Smooth muscle cell (in vitro differentiated cells): Measurements from ENCODE around the gene SMIM5. TPM values are rescaled to one million over a fixed set of nuclear protein-coding genes. Genes with fewer than 3 reads are reported as not detected.
"Not testable (repeated sequence)": the region's sequence is repeated elsewhere in the genome, so short reads cannot be mapped to it uniquely, and the experiment has no call there.

Experiments
- DNase-seq: peaks from one replicate; lab custom pipeline; 2025; ENCODE audit not compliant: unreplicated experiment; lab: John Stamatoyannopoulos, UW
- H2AFZ ChIP-seq: fragments of 200-600 bp; sonication (generic); 2 replicates; pipeline ENCODE4 v1.6.0; 2016; ENCODE audit warnings: antibody characterized with exemption, low read depth, mild to moderate bottlenecking
- H3F3A ChIP-seq: fragments of 200-600 bp; sonication (generic); 2 replicates; pipeline ENCODE4 v1.6.0; 2017; ENCODE audit warnings: antibody characterized with exemption, low read depth
- H3K27ac ChIP-seq: fragments of 200-600 bp; sonication (generic); 2 replicates; pipeline ENCODE4 v1.5.1; 2016; ENCODE audit warnings: low read depth, mild to moderate bottlenecking
- H3K27me3 ChIP-seq: fragments of 200-600 bp; sonication (generic); 2 replicates; pipeline ENCODE4 v1.6.1; 2016; ENCODE audit warnings: low read depth, mild to moderate bottlenecking
- H3K36me3 ChIP-seq: fragments of 200-600 bp; sonication (generic); 2 replicates; pipeline ENCODE4 v1.5.1; 2016; ENCODE audit warnings: low read depth
- H3K4me1 ChIP-seq: fragments of 200-600 bp; sonication (generic); 2 replicates; pipeline ENCODE4 v1.5.1; 2016; ENCODE audit warnings: low read depth
- H3K4me2 ChIP-seq: fragments of 200-600 bp; sonication (generic); 2 replicates; pipeline ENCODE4 v1.6.0; 2016; ENCODE audit warnings: mild to moderate bottlenecking
- H3K4me3 ChIP-seq: fragments of 200-600 bp; sonication (generic); 2 replicates; pipeline ENCODE4 v1.5.1; 2016; ENCODE audit warnings: mild to moderate bottlenecking
- H3K79me2 ChIP-seq: fragments of 200-600 bp; sonication (generic); 2 replicates; pipeline ENCODE4 v1.6.0; 2016; ENCODE audit warnings: low read depth, mild to moderate bottlenecking
- H3K9ac ChIP-seq: fragments of 200-600 bp; sonication (generic); 2 replicates; pipeline ENCODE4 v1.6.0; 2016; ENCODE audit warnings: low read depth
- H3K9me3 ChIP-seq: fragments of 200-600 bp; sonication (generic); replicated peaks from 2 replicates; pipeline ENCODE4 v1.5.1; 2016; ENCODE audit warnings: low read depth
- H4K20me1 ChIP-seq: fragments of 200-600 bp; sonication (generic); 2 replicates; pipeline ENCODE4 v1.6.0; 2016; ENCODE audit warnings: low read depth
- WGBS: methylation state at CpG from one replicate; pipeline ENCODE4 v1.1.7; 2016; ENCODE audit warnings: low lambda C conversion rate; 5-methylcytosine and 5-hydroxymethylcytosine counted together
- polyA plus RNA-seq: library from polyadenylated mRNA; unstranded; fragments of >200 nt; fragmentation: Nextera tagmentation; extraction: Ambion mirVana; gene quantifications from 2 replicates; pipeline ENCODE4 v1.2.1, GENCODE V29; 2016
- total RNA-seq: library from RNA; depleted of rRNA; stranded (reverse); fragments of >200 nt; gene quantifications from 2 replicates; pipeline ENCODE4 v1.2.3, GENCODE V29; 2014
- TF ChIP-seq, protein P1 (sequence below): fragments of 200-600 bp; sonication (generic); IDR thresholded peaks from 2 replicates; pipeline ENCODE4 v1.5.1; 2017; ENCODE audit warnings: borderline replicate concordance, mild to moderate bottlenecking, antibody characterized with exemption; ENCODE audit not compliant: insufficient read depth, poor library complexity, severe bottlenecking

SMIM5 gene
- total and polyA plus RNA-seq, 2 experiments from 2014 or later: 0.13 to 0.80 TPM

DNA sequence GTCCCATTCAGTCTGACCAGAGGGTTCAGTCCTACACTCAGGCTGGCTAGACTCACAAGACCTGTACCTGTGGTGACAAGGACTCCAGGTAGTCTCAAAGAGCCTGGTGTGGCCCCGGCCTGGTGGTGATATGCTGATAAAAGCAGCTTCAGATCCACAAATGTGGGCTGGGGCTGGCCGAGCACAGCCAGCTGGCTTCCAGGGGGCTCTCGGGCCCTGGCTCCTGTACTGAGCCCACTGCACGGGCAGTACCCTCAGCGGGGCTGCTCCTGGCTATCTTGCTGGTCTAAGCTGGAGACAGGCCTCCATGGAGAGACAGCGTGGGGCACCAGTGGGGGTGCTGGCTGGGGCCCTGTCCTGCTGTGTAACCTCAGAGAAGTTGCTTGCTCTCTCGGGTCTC lies 4.3 kb downstream of the SMIM5 start:
- no peak for DNase-seq
- Histone ChIP-seq H3F3A (no peaks in the 10 kb centered on the region), H3K4me1 (peaks cover 25% of the 10 kb centered on the region), H3K4me2 (no peak overlapping the region), H3K9me3 (no peaks in the 10 kb centered on the region), H3K36me3 (no peaks in the 10 kb centered on the region), H3K27ac (no peak overlapping the region), H3K27me3 (no peaks in the 10 kb centered on the region), H2AFZ (no peak overlapping the region), H3K9ac (no peak overlapping the region), H3K4me3 (no peak overlapping the region), H3K79me2 (no peaks in the 10 kb centered on the region), H4K20me1 (peaks cover 5% of the 10 kb centered on the region)
- TF ChIP-seq, protein P1, sequence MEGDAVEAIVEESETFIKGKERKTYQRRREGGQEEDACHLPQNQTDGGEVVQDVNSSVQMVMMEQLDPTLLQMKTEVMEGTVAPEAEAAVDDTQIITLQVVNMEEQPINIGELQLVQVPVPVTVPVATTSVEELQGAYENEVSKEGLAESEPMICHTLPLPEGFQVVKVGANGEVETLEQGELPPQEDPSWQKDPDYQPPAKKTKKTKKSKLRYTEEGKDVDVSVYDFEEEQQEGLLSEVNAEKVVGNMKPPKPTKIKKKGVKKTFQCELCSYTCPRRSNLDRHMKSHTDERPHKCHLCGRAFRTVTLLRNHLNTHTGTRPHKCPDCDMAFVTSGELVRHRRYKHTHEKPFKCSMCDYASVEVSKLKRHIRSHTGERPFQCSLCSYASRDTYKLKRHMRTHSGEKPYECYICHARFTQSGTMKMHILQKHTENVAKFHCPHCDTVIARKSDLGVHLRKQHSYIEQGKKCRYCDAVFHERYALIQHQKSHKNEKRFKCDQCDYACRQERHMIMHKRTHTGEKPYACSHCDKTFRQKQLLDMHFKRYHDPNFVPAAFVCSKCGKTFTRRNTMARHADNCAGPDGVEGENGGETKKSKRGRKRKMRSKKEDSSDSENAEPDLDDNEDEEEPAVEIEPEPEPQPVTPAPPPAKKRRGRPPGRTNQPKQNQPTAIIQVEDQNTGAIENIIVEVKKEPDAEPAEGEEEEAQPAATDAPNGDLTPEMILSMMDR: no peak
- 95% methylated on average over 7 of the region's 7 CpGs for WGBS

DNA sequence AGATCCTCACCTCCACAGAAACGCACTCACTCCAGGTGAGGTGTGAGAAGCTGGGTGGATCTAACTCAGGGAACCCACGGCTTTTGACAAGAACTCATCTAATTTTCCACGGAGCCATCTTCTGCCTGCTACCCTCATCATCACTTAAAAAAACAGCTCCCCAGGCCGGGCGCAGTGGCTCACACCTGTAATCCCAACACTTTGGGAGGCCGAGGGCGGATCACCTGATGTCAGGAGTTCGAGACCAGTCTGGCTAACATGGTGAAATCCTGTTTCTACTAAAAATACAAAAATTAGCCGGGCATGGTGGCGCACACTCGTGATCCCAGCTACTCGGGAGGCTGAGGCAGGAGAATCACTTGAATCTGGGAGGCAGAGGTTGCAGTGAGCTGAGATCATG lies 4.8 kb downstream of the SMIM5 start:
- DNase-seq, H3K4me3 ChIP-seq, H2AFZ ChIP-seq, H3K9me3 ChIP-seq, H3F3A ChIP-seq, H3K27ac ChIP-seq, H3K9ac ChIP-seq, H3K27me3 ChIP-seq, H4K20me1 ChIP-seq, H3K4me2 ChIP-seq, H3K36me3 ChIP-seq, H3K79me2 ChIP-seq: not testable (repeated sequence)
- peaks cover 25% of the 10 kb centered on the region for H3K4me1 ChIP-seq
- 96% methylated on average over 12 of the region's 12 CpGs for WGBS

- H3K27me3 ChIP-seq: no peaks in the 10 kb centered on the region
- no peak overlapping the region for H2AFZ ChIP-seq
- WGBS: 96% methylated on average over 13 of the region's 13 CpGs
Observed at GRCh38 chr17:75638893-75639292, 5.7 kb downstream of the SMIM5 start.

GRCh38 chr17:75639327-75639726 lies 6.1 kb downstream of the SMIM5 start:
- no peak for DNase-seq
- H3K4me3 ChIP-seq: no peak overlapping the region
- 100% methylated on average over 1 of the region's 3 CpGs for WGBS
- H4K20me1 ChIP-seq: peaks cover 2% of the 10 kb centered on the region
- H3K4me2 ChIP-seq: no peak overlapping the region
- no peaks in the 10 kb centered on the region for H3F3A ChIP-seq
- H3K27ac ChIP-seq: no peak overlapping the region
- peaks cover 13% of the 10 kb centered on the region for H3K4me1 ChIP-seq
- H3K9me3 ChIP-seq: no peaks in the 10 kb centered on the region
- no peak overlapping the region for H2AFZ ChIP-seq
- H3K79me2 ChIP-seq: no peaks in the 10 kb centered on the region
- no peak overlapping the region for H3K9ac ChIP-seq
- H3K36me3 ChIP-seq: no peaks in the 10 kb centered on the region
- TF ChIP-seq, protein P1: no peak
- H3K27me3 ChIP-seq: no peaks in the 10 kb centered on the region

More at GRCh38 chr17:75638893-75639292, 5.7 kb downstream of the SMIM5 start:
- Histone ChIP-seq H3K4me3 (no peak overlapping the region), H3K36me3 (no peaks in the 10 kb centered on the region), H3K4me2 (no peak overlapping the region), H3K27ac (no peak overlapping the region), H3K9me3 (no peaks in the 10 kb centered on the region), H3K4me1 (peaks cover 17% of the 10 kb centered on the region), H3K9ac (no peak overlapping the region), H3F3A (no peaks in the 10 kb centered on the region), H3K79me2 (no peaks in the 10 kb centered on the region), H4K20me1 (peaks cover 5% of the 10 kb centered on the region)
- TF ChIP-seq, protein P1: no peak
- DNase-seq: no peak
